ENCODE data around the gene BRD9. TPM values are rescaled to one million over a fixed set of nuclear protein-coding genes. Genes with fewer than 3 reads are reported as not detected.
"Not testable (repeated sequence)": the region's sequence is repeated elsewhere in the genome, so short reads cannot be mapped to it uniquely, and the experiment has no call there.

BRD9 gene
- total RNA-seq, 1 donor from 2014 or later: 69.2 TPM

GRCh38 chr5:856531-857425, 35.8 kb downstream of the BRD9 start:
- H3K27me3 Mint-ChIP-seq: peaks cover 6% of the 10 kb centered on the region
- H3K4me1 Mint-ChIP-seq (ENCODE audit: low read depth): peaks cover 14% of the 10 kb centered on the region
- DNase-seq (ENCODE audit: low spot score, unreplicated experiment): no peak
- no peak overlapping the region for H3K4me3 Mint-ChIP-seq (ENCODE audit: low read depth)
- TF ChIP-seq CTCF (IDR thresholded peaks at IDR 0.05; ENCODE audit: unreplicated experiment): no peak
- no peaks in the 10 kb centered on the region for H3K36me3 Mint-ChIP-seq (ENCODE audit: insufficient read depth)
- no peak overlapping the region for H3K27ac Mint-ChIP-seq
- no peaks in the 10 kb centered on the region for H3K9me3 Mint-ChIP-seq (ENCODE audit: low read depth)

- H3K36me3 Mint-ChIP-seq (ENCODE audit: insufficient read depth): no peaks in the 10 kb centered on the region
- no peak overlapping the region for H3K27ac Mint-ChIP-seq
- H3K27me3 Mint-ChIP-seq: peaks cover 6% of the 10 kb centered on the region
- no peaks in the 10 kb centered on the region for H3K9me3 Mint-ChIP-seq (ENCODE audit: low read depth)
- TF ChIP-seq CTCF (IDR thresholded peaks at IDR 0.05; ENCODE audit: unreplicated experiment): no peak
- peaks cover 14% of the 10 kb centered on the region for H3K4me1 Mint-ChIP-seq (ENCODE audit: low read depth)
- DNase-seq (ENCODE audit: low spot score, unreplicated experiment): no peak
- H3K4me3 Mint-ChIP-seq (ENCODE audit: low read depth): no peak overlapping the region
Observed at GRCh38 chr5:855771-856530, 36.6 kb downstream of the BRD9 start.

- H3K4me3 Mint-ChIP-seq (ENCODE audit: low read depth): no peak overlapping the region
- H3K4me1 Mint-ChIP-seq (ENCODE audit: low read depth): peaks cover 14% of the 10 kb centered on the region
- H3K27me3 Mint-ChIP-seq: peaks cover 6% of the 10 kb centered on the region
- TF ChIP-seq CTCF (IDR thresholded peaks at IDR 0.05; ENCODE audit: unreplicated experiment): no peak
- no peaks in the 10 kb centered on the region for H3K36me3 Mint-ChIP-seq (ENCODE audit: insufficient read depth)
- no peak overlapping the region for H3K27ac Mint-ChIP-seq
- no peak for DNase-seq (ENCODE audit: low spot score, unreplicated experiment)
- H3K9me3 Mint-ChIP-seq (ENCODE audit: low read depth): no peaks in the 10 kb centered on the region
Observed at GRCh38 chr5:854966-855743, 37.4 kb downstream of the BRD9 start.

- DNase-seq (ENCODE audit: low spot score, unreplicated experiment): no peak
- Mint-ChIP-seq H3K27me3 (peaks cover 6% of the 10 kb centered on the region), H3K36me3 (ENCODE audit: insufficient read depth) (no peaks in the 10 kb centered on the region), H3K27ac (no peak overlapping the region), H3K4me1 (ENCODE audit: low read depth) (peaks cover 18% of the 10 kb centered on the region), H3K4me3 (ENCODE audit: low read depth) (no peak overlapping the region), H3K9me3 (ENCODE audit: low read depth) (no peaks in the 10 kb centered on the region)
- no peak for TF ChIP-seq CTCF (IDR thresholded peaks at IDR 0.05; ENCODE audit: unreplicated experiment)
Observed at GRCh38 chr5:854217-854616, 38.4 kb downstream of the BRD9 start.

- H3K9me3 Mint-ChIP-seq (ENCODE audit: low read depth); DNase-seq (ENCODE audit: low spot score, unreplicated experiment); H3K4me3 Mint-ChIP-seq (ENCODE audit: low read depth); H3K27me3 Mint-ChIP-seq; H3K36me3 Mint-ChIP-seq (ENCODE audit: insufficient read depth); H3K27ac Mint-ChIP-seq: not testable (repeated sequence)
- H3K4me1 Mint-ChIP-seq (ENCODE audit: low read depth): peaks cover 14% of the 10 kb centered on the region
Observed at GRCh38 chr5:853416-854090, 39.0 kb downstream of the BRD9 start.
